OCI-LY3 (cell line): ENCODE measurements around the gene ST6GALNAC6.
A peak's percentile ranks its signal among the peaks of the same experiment; 100 is the strongest.

ENCODE experiments used
- H2AFZ ChIP-seq: fragments of 200-600, 300-600 bp; shearing (Covaris generic); 2 replicates; pipeline ENCODE4 v1.6.0; 2014; ENCODE audit warnings: antibody characterized with exemption, low read depth, low read length
- H3K27ac ChIP-seq: fragments of 200-600, 300-600 bp; sonication (generic); 2 replicates; pipeline ENCODE4 v1.5.1; 2014; ENCODE audit warnings: mild to moderate bottlenecking, low read length, moderate library complexity, mixed read lengths
- H3K27me3 ChIP-seq: fragments of 200-600, 300-600 bp; sonication (generic); 2 replicates; pipeline ENCODE4 v1.6.1; 2014; ENCODE audit warnings: low read depth, low read length, mixed read lengths
- H3K36me3 ChIP-seq: fragments of 200-600, 300-600 bp; sonication (generic); replicated peaks from 2 replicates; pipeline ENCODE3; 2014; ENCODE audit warnings: low read depth, low read length, mixed read lengths
- H3K4me1 ChIP-seq: fragments of 300-600, 200-600 bp; sonication (generic); 2 replicates; pipeline ENCODE4 v1.6.1; 2014; ENCODE audit warnings: low read length, mixed read lengths
- H3K4me2 ChIP-seq: fragments of 200-600, 300-600 bp; sonication (generic); 2 replicates; pipeline ENCODE4 v1.6.1; 2014; ENCODE audit warnings: low read length, mixed read lengths
- H3K4me3 ChIP-seq: fragments of 300-600, 200-600 bp; sonication (generic); 2 replicates; pipeline ENCODE4 v1.5.1; 2014; ENCODE audit warnings: antibody characterized with exemption, mild to moderate bottlenecking, low read length, moderate library complexity
- H3K79me2 ChIP-seq: fragments of 300-600, 200-600 bp; shearing (Covaris generic); 2 replicates; pipeline ENCODE4 v1.6.1; 2014; ENCODE audit warnings: mild to moderate bottlenecking, low read length, mixed read lengths
- H3K9ac ChIP-seq: fragments of 300-600, 200-600 bp; shearing (Covaris generic); 2 replicates; pipeline ENCODE4 v1.6.0; 2014; ENCODE audit warnings: mild to moderate bottlenecking, low read length, moderate library complexity
- H3K9me3 ChIP-seq: fragments of 200-600, 300-600 bp; shearing (Covaris generic); 2 replicates; pipeline ENCODE4 v1.6.1; 2014; ENCODE audit warnings: low read length, mixed read lengths; ENCODE audit not compliant: insufficient read depth
- H4K20me1 ChIP-seq: fragments of 200-600, 300-600 bp; sonication (generic); 2 replicates; pipeline ENCODE4 v1.6.1; 2016; ENCODE audit warnings: low read length, mixed read lengths; ENCODE audit not compliant: insufficient read depth
- EZH2phosphoT487 ChIP-seq: fragments of 200-600 bp; shearing (Covaris generic); IDR thresholded peaks from 2 replicates; pipeline ENCODE4 v1.6.1; 2018; ENCODE audit warnings: antibody characterized with exemption, mixed run types, low read depth
- TF ChIP-seq, protein P1 (sequence below): fragments of 200-600, 300-600 bp; sonication (generic); IDR thresholded peaks from 2 replicates; pipeline ENCODE4 v1.5.1; 2014; ENCODE audit warnings: antibody characterized with exemption, low read length, low read depth

Gene ST6GALNAC6

DNA sequence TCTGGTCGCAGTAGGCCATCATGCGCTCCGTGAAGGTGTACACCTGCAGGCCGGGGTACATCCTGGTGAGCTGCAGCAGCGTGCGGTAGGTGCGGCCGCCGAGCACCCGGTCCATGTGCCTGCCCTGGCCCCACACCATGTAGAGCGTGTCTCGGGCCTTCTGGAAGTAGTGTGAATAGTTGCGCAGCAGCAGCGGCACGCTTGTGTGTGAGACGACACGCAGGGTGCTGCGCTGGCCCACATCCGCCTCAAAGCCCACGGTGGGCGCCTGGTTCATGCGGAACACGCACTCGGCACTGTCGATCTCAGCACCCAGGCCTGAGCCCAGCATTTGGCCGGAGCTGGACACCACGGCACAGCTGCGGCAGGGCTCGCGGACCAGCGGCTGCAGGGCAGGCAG, 12.9 kb upstream of the ST6GALNAC6 start:
- Histone ChIP-seq H3K4me3 (peak overlapping the region; percentile 37; the same call in 1 of the 2 replicates), H3K4me1 (peaks cover 76% of the 10 kb centered on the region), H2AFZ (no peak overlapping the region), H3K36me3 (peaks cover 70% of the 10 kb centered on the region), H4K20me1 (peaks cover 22% of the 10 kb centered on the region), H3K27me3 (no peaks in the 10 kb centered on the region), H3K9ac (peak overlapping the region; percentile 44; the same call in 1 of the 2 replicates), H3K79me2 (peaks cover 78% of the 10 kb centered on the region), H3K9me3 (no peaks in the 10 kb centered on the region), H3K4me2 (peak overlapping the region; percentile 53), H3K27ac (peak overlapping the region; percentile 95)
- no peak for TF ChIP-seq EZH2phosphoT487
- TF ChIP-seq, protein P1, sequence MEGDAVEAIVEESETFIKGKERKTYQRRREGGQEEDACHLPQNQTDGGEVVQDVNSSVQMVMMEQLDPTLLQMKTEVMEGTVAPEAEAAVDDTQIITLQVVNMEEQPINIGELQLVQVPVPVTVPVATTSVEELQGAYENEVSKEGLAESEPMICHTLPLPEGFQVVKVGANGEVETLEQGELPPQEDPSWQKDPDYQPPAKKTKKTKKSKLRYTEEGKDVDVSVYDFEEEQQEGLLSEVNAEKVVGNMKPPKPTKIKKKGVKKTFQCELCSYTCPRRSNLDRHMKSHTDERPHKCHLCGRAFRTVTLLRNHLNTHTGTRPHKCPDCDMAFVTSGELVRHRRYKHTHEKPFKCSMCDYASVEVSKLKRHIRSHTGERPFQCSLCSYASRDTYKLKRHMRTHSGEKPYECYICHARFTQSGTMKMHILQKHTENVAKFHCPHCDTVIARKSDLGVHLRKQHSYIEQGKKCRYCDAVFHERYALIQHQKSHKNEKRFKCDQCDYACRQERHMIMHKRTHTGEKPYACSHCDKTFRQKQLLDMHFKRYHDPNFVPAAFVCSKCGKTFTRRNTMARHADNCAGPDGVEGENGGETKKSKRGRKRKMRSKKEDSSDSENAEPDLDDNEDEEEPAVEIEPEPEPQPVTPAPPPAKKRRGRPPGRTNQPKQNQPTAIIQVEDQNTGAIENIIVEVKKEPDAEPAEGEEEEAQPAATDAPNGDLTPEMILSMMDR, result no peak

DNA sequence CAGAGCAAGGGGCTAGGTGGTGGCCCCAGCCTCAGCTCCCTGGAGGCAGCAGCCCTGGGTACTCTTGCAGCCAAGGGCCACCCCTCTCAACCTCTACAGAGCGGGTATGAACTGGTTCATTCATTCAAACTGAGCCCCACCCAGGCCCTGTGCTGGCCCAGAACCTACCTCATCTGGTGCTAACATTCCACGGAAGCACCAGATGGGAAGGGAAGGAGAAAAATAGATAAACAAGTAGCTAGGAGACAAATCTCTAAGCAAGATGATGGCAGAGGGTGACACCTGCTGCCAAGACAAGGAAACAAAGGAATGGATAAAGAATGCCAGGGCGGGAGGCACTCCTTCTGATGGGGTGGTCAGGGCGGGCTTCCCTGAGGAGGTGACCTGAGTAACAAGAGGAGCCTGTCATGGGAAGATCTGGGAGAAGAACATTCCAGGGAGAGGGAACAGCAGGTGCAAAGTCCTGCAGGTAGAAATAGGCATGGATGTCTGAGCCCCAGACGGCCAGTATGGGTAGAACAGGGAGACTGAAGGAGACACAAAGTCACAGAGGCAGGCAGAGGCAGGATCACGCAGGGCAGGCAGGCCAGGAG, 11.3 kb upstream of the ST6GALNAC6 start:
- H3K4me2 ChIP-seq, result peak overlapping the region; percentile 93
- H4K20me1 ChIP-seq, result peaks cover 28% of the 10 kb centered on the region
- no peak overlapping the region for H2AFZ ChIP-seq
- H3K4me3 ChIP-seq, result peak overlapping the region; percentile 72
- H3K9me3 ChIP-seq, result no peaks in the 10 kb centered on the region
- H3K9ac ChIP-seq, result peak overlapping the region; percentile 85
- H3K36me3 ChIP-seq, result peaks cover 66% of the 10 kb centered on the region
- H3K27ac ChIP-seq, result peak overlapping the region; percentile 95
- H3K79me2 ChIP-seq, result peaks cover 70% of the 10 kb centered on the region
- TF ChIP-seq, protein P1, result peak; percentile 32
- TF ChIP-seq EZH2phosphoT487, result no peak
- H3K4me1 ChIP-seq, result peaks cover 90% of the 10 kb centered on the region
- no peaks in the 10 kb centered on the region for H3K27me3 ChIP-seq

DNA sequence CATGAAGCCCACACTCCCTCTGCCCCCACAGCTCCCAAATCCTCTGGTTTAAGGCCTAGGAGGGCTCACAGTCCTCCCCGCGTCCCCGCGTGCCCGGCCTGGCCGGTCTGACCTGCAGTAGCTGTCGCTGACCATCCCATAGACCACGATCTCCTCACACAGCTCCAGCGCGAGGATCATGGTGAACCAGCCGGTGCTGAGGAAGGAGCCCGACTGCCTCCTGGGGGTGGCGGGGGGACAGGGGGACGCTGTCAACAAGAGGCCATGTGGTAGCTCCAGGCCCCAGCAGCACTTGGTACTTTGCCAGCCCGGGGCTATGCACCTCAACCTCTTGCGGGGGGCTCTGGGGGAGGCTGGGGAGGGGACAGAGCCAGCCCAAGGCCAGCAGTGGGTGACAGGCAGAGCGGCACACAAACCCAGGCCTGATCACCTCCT, 10.5 kb upstream of the ST6GALNAC6 start:
- peak overlapping the region; percentile 95 for H3K27ac ChIP-seq
- H3K79me2 ChIP-seq, result peaks cover 62% of the 10 kb centered on the region
- no peak for TF ChIP-seq EZH2phosphoT487
- TF ChIP-seq, protein P1, result no peak
- peaks cover 28% of the 10 kb centered on the region for H4K20me1 ChIP-seq
- no peak overlapping the region for H3K4me3 ChIP-seq
- H3K27me3 ChIP-seq, result no peaks in the 10 kb centered on the region
- peaks cover 63% of the 10 kb centered on the region for H3K36me3 ChIP-seq
- H2AFZ ChIP-seq, result no peak overlapping the region
- H3K9me3 ChIP-seq, result no peaks in the 10 kb centered on the region
- H3K4me1 ChIP-seq, result peaks cover 91% of the 10 kb centered on the region
- H3K4me2 ChIP-seq, result peak overlapping the region; percentile 93; the same call in 1 of the 2 replicates
- H3K9ac ChIP-seq, result no peak overlapping the region

DNA sequence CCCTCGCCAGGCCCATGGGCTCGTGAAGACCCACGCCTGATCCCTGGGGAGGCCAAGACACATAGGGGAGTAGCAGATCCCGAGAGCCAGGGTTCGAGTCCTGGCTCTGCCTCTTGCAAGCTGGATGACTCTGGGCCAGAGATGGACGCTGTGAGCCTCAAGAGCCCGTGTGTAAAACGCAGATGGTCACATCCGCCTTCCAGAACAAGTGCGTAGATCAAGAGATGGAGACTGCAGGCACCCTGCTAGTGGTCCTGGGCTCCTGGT, 9.2 kb upstream of the ST6GALNAC6 start:
- H3K4me2 ChIP-seq, result no peak overlapping the region
- H2AFZ ChIP-seq, result no peak overlapping the region
- peaks cover 54% of the 10 kb centered on the region for H3K36me3 ChIP-seq
- no peaks in the 10 kb centered on the region for H3K27me3 ChIP-seq
- no peak overlapping the region for H3K9ac ChIP-seq
- no peak overlapping the region for H3K27ac ChIP-seq
- peaks cover 49% of the 10 kb centered on the region for H3K79me2 ChIP-seq
- H3K4me3 ChIP-seq, result no peak overlapping the region
- H3K4me1 ChIP-seq, result peaks cover 91% of the 10 kb centered on the region
- H3K9me3 ChIP-seq, result no peaks in the 10 kb centered on the region
- peaks cover 28% of the 10 kb centered on the region for H4K20me1 ChIP-seq
- TF ChIP-seq, protein P1, result no peak
- no peak for TF ChIP-seq EZH2phosphoT487
